Activated T-cell treated with anti-CD3 and anti-CD28 coated beads for 48 hours (primary cell): Measurements from ENCODE around the gene MYB.

ENCODE experiments used
- DNase-seq: peaks from one replicate; pipeline ENCODE4 v3.0.0-alpha.2; 2020; ENCODE audit warnings: low read depth

The MYB gene

DNA sequence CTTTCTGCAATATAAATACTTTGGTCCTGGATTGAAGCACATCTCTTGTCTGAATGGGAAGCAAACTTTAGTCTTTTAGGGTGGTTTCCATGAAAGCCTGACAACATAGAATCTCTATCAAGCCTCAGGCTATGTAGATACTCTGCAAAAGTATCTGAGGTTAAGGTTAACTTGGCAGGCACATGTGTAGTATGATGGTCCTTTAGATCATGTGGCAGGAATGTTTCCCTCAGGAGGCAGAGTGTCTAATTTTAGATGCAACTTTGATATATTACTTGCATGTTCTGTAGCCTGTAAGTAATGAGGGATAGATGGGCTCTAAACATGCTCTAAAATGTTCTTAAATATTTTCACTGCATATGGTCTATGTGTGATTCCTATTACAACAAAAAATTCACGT lies 8.2 kb downstream of the MYB start:
- DNase-seq: no peak

DNA sequence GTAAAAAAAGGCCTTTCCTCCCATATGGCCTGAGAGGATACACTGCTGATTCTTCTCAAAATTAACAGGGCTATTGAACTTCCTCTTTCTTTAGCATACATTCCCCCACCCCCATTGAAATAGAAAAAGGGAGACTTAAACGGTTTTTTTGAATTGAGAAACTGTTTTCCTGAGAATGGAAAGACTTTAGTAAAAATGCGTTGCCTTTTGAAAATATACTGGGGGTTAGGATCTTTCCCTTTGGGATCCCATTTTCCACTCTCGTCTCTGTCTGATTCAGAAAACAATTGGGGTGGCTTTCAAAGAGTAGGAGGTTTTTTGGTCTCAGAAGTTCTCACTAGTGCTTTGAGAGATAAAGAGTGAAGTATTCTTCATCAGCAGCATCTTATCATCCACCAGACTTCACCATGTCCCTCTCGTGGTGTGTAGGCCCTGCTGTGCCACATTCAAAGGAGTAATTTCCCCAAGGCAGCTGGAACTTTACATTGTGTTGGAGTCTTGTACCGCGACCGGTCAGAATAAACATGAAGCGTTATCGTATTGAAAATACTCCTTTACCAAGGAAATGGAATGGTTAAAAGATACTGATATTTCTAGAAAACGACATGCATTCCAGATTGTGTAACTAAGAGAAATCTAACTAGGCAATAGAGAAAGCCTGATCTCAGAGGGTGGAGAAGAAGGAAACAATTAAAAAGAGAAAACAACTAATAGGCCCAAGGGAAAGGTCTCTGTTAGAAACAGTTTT lies 10.6 kb downstream of the MYB start:
- DNase-seq: no peak

DNA sequence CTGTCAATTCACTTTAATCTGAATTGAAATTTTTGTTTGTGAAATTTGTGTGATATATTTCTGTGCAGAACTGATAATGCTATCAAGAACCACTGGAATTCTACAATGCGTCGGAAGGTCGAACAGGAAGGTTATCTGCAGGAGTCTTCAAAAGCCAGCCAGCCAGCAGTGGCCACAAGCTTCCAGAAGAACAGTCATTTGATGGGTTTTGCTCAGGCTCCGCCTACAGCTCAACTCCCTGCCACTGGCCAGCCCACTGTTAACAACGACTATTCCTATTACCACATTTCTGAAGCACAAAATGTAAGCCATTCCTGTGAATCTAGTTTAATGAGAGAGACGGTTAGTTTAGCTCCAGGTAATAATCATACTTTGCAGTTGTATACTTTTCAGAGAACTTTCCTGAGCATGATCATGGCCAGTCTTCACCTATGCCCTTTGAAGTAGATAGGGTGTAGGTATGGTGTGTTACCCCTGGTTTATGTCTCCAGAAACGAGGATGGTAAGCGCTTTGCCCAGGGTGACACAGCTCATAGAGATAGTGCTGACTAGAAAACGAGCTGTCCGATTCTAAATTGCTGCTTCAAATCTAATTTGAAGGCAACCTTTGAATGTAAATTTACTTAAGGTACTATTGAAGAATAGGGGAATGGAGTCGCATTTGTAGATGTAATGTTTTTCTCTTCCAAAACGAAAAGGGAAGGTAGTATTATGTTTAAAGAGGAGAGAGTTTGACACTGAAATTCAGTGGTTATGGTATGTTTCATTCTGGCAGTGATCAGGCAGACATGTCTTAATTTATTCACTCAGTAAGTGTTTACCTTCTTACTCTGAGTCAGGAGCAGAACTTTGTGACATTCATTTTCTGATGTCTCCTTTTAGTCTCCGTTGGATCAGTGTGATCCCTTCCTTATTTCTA lies 11.4 kb downstream of the MYB start:
- DNase-seq: no peak

DNA sequence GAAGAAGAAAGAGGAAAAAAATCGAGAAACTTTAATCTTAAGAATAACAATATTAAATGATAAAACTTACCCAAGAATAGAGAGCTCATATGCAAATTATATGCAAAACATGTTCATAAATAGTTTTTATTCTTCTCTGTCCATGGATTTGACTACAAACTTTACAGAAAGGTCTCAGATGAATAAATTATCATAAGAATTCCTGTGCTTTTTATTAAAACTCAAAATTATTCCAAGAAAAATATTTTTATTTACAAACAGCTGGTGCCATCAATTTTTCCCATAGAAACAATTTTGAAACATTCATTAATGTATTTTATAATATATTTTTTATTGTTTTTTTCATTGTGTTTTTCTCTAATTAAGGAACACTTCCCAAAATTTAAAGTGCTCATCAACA lies 12.1 kb downstream of the MYB start:
- no peak for DNase-seq

DNA sequence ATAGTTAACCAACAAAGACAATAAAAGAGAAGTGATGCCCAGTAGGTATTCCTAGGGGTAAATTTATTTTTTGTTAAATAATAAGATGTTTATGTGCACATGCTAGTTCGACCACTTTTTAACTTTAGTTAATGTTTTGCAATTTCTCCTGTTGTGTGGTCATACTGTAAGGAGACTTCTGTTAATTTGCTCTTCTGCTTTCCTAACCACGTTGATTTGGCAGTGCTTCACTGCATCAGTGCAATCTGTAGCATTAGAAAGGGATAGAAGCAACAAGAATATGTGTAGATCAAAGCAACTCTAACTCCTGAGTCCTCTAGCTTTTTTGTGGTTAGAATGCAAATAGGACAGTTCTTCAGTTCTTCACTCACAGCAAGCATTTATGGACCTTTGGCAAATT lies 13.9 kb downstream of the MYB start:
- DNase-seq: no peak

DNA sequence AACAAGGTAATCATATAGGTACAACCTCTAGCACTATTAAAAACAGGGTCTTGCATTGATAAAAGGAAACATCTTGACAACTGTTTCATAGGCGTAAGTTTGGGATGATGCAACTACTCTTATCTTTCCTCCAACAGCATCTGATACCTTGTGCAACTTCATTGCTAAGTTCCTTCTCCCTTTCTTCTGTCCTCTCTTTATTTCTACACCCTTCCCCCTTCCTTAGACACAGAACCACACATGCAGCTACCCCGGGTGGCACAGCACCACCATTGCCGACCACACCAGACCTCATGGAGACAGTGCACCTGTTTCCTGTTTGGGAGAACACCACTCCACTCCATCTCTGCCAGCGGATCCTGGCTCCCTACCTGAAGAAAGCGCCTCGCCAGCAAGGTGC lies 14.4 kb downstream of the MYB start:
- DNase-seq: no peak

DNA sequence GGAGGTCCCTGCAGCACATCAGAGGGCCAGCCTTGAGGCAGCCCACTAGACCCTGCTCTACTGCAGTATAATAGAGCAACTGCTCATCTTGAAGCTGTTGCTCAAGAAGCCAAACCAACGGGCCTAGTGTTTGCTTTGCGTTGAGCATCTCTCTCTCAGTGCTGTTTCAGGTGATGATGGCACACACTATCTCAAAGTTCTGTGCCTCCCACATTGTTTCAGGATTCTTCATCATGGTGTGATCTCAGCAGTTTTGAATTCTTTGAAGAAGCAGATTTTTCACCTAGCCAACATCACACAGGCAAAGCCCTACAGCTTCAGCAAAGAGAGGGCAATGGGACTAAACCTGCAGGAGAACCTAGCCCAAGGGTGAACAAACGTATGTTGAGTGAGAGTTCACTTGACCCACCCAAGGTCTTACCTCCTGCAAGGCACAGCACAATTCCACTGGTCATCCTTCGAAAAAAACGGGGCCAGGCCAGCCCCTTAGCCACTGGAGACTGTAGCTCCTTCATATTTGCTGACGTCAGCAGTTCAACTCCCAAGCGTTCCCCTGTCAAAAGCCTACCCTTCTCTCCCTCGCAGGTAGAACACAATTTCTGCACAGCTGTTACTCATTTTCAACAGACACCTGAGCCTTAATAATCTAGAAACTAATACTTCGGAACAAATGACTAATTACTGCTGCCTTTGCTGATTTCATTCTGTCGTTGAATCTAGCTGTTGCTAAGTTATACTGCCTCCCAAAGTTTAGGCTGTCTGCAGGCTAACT lies 15.8 kb downstream of the MYB start:
- no peak for DNase-seq

DNA sequence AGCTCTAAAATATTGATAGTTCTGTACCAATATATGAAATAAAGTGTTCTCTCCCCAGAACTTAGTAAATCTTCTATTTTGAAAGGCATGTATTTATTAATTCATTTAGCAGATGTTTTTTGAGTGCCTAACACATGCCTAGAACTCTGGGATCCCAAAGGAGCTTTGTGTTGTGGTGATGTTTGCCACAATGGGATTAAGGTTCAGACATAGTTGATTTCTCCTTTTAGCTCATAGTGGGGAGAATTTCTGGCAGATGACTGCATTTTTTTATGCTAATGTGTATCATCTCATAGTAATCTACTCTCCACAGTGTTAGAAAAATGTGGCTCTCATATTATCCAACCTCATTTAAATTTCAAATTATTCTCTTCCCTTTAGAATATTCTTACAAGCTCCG lies 21.7 kb downstream of the MYB start:
- DNase-seq: no peak

DNA sequence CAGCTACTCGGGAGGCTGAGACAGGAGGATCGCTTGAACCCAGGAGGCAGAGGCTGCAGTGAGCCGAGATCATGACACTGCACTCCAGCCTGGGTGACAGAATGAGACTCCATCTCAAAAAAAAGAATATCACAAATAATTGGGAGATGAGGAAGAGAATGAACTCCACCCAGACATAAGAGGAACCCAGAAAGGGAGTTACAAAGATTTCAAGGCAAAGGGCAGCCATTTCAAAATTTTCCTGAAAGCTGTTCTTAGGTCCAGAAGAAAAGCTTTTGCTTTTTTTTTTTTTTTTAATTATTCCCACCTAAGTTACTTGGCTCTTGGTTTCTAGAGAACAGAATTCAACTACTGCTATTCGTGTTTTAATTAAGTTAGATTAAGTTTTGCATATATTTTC lies 23.8 kb downstream of the MYB start:
- no peak for DNase-seq

DNA sequence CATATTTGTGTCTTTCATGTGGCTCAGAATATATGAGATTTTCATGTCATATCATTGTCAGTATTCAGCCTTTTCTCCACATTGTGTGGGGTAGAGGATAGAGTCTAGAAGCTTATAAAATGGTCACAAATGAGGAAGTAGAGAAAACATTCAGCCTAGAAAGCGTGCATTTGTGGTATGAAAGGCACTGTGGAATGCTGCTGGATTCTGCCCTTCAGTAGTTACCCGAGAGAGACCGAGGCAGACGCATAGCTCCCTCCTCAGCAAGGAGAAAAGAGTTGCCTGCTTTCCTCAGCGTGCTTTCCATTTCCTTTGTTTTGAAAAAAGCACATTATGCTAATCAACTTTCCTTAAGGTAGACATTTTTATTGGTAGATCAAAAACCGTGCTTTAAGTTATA lies 28.7 kb downstream of the MYB start:
- no peak for DNase-seq

DNA sequence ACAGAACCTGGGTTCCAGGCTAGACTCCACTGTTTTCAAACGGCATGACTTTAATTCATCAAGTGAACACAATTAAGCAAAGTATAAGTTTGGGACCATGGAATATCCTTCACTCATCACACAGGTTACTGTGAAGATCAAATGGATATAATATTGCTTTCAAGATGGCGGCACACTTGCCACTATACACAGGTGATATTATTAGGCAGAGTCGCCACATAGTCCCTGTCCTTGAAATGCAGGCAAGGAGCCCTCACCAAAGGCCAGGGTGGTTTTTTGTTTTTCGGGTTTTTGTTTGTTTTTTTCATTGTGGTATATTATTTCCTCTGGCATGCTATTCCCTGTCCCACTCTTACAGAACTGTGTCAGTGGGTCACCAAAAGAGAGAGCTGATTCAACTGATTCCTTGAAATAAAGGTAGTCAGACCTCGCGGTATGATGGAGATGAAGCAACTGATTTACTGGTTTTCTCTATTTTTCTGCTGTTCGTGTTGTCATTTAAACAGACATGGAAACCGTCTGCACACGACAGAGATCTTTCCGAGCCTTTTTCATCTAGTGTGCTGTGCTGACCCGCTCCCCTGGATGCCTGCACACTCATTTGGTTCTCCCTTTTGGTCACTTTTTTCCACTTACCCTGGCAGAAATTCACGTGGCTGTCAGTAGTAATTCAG lies 29.7 kb downstream of the MYB start:
- no peak for DNase-seq

DNA sequence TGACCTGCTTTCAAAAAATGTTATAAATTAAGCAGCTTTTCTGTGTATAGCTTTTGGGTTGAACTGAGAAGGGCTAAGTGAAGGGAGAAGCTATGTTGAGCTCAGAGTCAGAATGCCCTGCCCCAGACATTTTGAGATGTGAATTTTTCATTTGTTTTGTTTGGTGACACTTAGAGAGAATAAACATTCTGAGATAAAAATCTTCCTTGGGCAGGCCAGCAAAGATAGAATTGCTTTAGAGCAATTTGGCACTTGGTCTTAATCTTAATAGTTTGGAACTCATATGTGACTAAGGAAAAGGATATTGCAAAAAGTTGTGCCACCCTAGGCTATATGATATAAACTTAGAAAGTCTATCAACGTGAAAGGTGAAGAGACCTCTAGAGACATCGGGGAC lies 30.2 kb downstream of the MYB start:
- no peak for DNase-seq

DNA sequence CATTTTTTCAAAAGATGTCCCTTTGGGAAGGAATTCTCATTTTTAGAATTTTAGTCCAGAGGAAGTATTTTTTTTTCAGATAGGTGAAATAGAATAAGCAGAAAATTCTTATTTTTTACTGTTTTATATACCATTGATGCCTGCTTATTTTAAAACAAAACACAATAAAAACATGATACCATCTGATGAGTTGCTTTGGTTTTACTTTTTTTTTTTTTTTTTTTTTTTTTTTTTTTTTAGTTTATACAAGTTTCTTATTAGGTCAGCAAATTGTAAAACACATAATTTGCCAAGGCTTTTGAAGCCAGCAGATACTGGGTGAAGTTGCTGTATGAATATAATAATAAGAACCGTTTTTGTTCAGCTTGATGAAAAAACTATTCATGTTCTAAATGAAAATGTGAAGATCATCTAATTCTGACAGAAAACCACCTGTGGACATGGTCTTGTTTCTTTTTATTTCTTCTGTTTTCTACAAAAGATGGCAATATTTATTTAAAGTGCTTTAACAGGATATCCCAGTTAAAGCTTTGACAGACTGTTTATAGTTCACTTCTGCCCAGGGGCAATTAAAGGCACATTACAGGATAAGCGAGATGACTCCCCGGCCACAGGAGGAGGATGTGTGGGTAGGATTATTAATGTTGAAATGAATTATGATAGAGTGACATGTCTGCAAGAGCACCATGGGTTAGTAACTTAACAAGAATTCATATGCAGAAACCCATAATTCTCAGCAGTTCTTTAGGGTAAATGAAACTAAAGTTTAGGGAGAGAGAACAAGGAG lies 31.1 kb downstream of the MYB start:
- no peak for DNase-seq

DNA sequence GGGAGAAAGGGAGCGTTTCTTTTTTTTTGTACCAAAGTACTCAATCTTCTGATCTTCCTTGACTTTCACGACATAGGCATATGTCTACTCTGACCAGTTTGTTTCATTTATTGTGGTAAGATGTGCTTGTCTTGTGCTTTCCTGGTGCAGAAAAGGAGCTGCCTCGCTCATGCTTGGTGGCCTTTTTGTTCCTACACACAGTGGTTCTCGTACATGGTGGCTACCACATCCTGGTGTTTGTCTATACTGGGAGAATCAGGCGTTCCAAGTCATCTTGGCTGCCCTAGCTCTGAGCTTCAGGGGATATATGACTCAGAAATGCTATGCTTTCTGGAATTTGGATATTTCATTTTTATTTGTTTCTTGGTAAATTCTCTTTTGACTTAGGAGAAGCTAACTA lies 31.8 kb downstream of the MYB start:
- no peak for DNase-seq

DNA sequence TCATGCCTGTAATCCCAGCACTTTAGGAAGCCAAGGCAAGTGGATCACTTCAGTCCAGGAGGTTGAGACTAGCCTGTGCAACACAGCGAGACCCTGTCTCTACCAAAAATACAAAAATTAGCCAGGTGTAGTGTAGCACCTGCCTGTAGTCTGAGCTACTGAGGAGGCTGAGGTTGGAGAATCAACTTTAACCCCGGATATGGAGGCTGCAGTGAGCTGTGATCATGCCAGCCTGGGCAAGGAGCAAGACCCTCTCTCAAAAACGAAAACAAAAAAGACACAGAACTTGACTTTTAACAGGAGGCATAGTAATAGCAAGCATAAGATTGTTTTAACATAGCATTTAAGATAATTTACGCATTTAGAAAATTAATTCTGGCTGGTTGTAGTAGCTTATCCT lies 32.5 kb downstream of the MYB start:
- no peak for DNase-seq

DNA sequence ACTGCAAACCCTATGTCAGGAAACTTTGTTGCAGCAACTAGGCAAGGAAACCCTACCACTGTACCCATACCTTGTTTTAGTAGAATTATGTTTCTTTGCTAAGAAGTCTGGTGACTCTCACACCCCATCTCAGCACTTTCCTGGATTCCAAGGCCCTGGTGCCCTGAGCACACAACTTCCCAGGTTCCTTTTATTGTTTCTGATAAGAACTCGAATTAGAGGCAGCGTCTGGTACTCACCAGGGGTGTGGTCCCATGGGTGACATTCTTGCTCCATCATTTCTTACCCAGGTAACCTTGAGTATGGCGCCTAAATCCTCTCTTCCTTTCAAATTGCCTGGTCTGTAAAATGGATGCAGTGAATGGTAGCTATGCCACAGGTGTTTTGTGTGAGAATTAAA lies 34.1 kb downstream of the MYB start:
- no peak for DNase-seq

DNA sequence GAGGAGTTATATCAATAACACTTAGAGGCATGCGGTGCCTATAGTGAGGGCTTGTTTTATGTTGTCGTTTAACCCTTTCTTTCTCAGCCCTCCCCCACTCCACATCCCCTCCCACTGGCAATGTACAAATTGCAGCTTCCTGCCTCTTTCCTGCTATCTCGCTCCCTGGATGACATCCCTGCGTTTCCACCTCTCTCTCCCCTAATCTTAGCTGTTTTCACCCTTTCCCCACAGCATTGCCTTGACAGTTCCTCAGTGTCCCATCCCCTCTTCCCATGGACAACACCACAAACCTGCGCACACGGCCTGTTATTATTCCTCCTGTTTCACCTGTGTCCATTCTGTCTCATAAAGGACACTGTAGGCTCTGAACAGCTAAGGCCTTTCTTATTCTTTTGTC lies 34.5 kb downstream of the MYB start:
- no peak for DNase-seq

DNA sequence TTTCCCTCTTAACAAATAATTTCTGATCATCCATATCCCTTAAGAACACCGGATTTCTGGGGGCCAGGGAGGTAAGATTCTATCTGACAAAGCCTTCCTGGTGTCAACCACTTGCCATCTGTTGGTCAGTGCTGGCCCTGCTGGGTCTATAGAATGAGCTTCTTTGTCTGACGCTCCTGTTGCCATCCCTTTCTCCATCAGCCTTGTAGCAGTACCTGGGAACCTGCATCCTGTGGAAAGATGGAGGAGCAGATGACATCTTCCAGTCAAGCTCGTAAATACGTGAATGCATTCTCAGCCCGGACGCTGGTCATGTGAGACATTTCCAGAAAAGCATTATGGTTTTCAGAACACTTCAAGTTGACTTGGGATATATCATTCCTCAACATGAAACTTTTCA lies 36.6 kb downstream of the MYB start:
- no peak for DNase-seq

DNA sequence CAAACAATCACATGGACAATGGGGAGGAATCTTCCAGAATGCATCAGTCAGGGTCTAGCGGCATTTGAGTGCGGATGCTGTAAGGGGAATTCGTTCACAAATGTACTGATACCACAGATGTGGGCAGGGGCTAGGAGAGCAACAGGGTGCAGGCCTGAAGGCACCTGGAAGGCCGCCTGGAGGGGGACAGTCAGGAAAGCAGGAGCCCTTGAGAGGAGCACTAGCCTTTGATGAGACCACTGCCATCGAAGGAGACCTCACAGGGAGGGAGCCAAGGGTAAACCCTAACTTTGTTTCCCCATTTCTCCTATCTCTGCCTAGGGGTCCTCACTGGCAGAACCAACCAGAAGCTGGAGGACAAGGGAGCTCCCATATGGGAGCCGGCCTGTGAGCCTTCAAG lies 38.2 kb downstream of the MYB start:
- no peak for DNase-seq

DNA sequence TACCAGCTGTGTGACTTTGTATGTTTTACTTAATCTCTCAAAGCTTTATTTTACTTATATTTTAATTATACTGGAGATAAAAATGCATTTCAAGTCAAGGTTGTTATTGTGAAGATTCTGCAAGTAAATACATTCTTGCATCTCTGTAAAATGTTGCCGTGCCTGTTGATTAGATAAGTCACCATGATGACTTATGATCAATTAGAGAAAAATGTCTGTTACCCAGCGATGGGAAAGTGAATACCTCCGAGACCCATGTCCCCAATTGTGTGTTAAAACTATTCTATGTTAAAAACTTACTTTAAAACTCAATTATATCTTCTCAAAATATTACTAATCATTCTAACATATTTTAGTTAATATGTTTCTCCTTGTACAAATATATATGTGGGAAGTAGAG lies 39.9 kb downstream of the MYB start:
- DNase-seq: no peak

DNA sequence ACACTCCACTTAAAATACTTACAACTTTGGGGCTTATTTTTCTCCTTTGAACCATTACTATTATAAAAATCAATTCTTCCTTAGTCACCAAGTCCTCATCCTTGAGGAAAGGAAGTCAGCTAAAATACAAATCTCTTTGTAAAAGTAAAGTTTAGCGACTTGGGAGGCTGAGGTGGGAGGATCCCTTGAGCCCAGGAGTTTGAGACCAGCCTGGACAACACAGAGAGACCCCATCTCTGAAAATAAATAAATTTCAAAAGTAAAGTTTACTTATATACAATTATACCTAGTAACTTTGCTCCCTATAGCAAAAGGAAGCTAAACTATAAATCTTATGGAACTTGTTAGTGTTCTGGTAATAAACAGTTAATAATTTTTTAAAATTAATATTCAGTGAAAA lies 40.4 kb downstream of the MYB start:
- no peak for DNase-seq

DNA sequence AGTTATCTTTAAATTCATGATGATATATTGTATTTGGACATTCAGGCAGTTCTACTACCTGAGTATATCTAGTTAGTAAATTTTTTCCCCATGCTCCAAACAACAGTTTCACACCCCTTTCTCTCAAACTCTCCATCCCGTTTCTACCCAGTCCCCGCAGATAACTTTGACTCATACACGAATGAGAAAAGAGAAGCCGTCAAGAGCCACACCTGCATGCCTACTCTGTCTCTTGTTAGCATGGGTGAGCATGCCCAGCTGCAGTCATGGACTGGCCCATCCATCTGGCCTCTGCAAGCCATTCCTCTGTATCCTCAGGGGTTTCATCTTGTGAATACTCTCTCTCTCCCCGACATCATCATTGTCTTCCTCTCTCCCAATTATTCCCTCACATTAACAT lies 41.5 kb downstream of the MYB start:
- no peak for DNase-seq
